Caco-2 (cell line): ENCODE results near the gene PRDX2. TPM values are rescaled to one million over a fixed set of nuclear protein-coding genes. Genes with fewer than 3 reads are reported as not detected.

Experiments used
- BruUV-seq: library from RNA; stranded (reverse); fragments of 400-500 nt; replicated peaks from 2 replicates; lab custom pipeline; 2021; lab: Mats Ljungman, UMichigan
- CTCF ChIA-PET: fragments of 300-600 bp; sonication (Branson Sonifier 250); formaldehyde crosslinking; loops from one replicate; lab custom pipeline; 2022; ENCODE audit warnings: antibody characterized with exemption; lab: Charles Lee
- POLR2A ChIA-PET: fragments of 300-600 bp; sonication (Branson Sonifier 250); formaldehyde crosslinking; loops from one replicate; lab custom pipeline; 2022; ENCODE audit warnings: antibody characterized with exemption; lab: Charles Lee
- DNase-seq, 2 experiments: peaks; one replicate each; pipeline versions ENCODE4 v3.0.0 to v3.0.0-alpha.2; 2020 to 2022
- H3K27me3 ChIP-seq: replicated peaks from 2 replicates; pipeline ENCODE4 v1.6.0; 2011; ENCODE audit warnings: low read length; ENCODE audit not compliant: control insufficient read depth, insufficient read depth
- H3K36me3 ChIP-seq: 2 replicates; pipeline ENCODE4 v1.5.1; 2011; ENCODE audit warnings: low read length; ENCODE audit not compliant: control insufficient read depth, insufficient read depth
- H3K4me1 ChIP-seq: fragments of 250-450 bp; sonication (Bioruptor Pico); 2 replicates; pipeline ENCODE4 v1.5.1; 2020; ENCODE audit warnings: mild to moderate bottlenecking
- H3K4me3 ChIP-seq: 2 replicates; pipeline ENCODE4 v1.5.1; 2011; ENCODE audit warnings: low read depth, mild to moderate bottlenecking, control low read depth, low read length
- H3K9me3 ChIP-seq: fragments of 250-450 bp; sonication (Bioruptor Pico); 2 replicates; pipeline ENCODE4 v1.5.1; 2020; ENCODE audit warnings: mild to moderate bottlenecking, moderate library complexity
- H3K27ac Mint-ChIP-seq: one replicate; pipeline ENCODE4 v1.8.0; 2022; ENCODE audit warnings: mixed read lengths; ENCODE audit not compliant: unreplicated experiment
- H3K27me3 Mint-ChIP-seq: one replicate; pipeline ENCODE4 v1.8.0; 2022; ENCODE audit warnings: mixed read lengths; ENCODE audit not compliant: insufficient read depth, unreplicated experiment
- H3K36me3 Mint-ChIP-seq: one replicate; pipeline ENCODE4 v1.8.0; 2022; ENCODE audit warnings: mild to moderate bottlenecking, mixed read lengths; ENCODE audit not compliant: insufficient read depth, unreplicated experiment
- H3K4me1 Mint-ChIP-seq: one replicate; pipeline ENCODE4 v1.8.0; 2022; ENCODE audit warnings: low read depth, mixed read lengths; ENCODE audit not compliant: unreplicated experiment
- H3K4me3 Mint-ChIP-seq: one replicate; pipeline ENCODE4 v1.8.0; 2022; ENCODE audit warnings: mild to moderate bottlenecking, moderate library complexity, mixed read lengths; ENCODE audit not compliant: unreplicated experiment
- H3K9me3 Mint-ChIP-seq: one replicate; pipeline ENCODE4 v1.8.0; 2022; ENCODE audit warnings: mixed read lengths; ENCODE audit not compliant: unreplicated experiment
- intact Hi-C: fragments of 100-400 bp; cut with micrococcal nuclease; formaldehyde crosslinking; loops from one replicate; pipeline ENCODE4 v1.10.0; 2022; ENCODE audit not compliant: unreplicated experiment
- total RNA-seq: library from RNA; stranded (reverse); gene quantifications from 2 replicates; pipeline ENCODE4 v1.2.3, GENCODE V29; 2022
- TF ChIP-seq, protein P1 (sequence below), 2 experiments: fragments of 200-600 bp in 1 of 2; IDR thresholded peaks; 1 replicate in 1 of 2; 2 replicates in 1 of 2; pipeline versions ENCODE4 v1.5.1 to v1.8.0; 2011 to 2022; ENCODE audit warnings: antibody characterized with exemption in 1 of 2, control low read depth in 1 of 2, inconsistent platforms in 1 of 2, low read depth in 1 of 2, low read length in 1 of 2, mild to moderate bottlenecking in 1 of 2, moderate library complexity in 1 of 2; ENCODE audit not compliant: insufficient read depth in 1 of 2, severe bottlenecking in 1 of 2, unreplicated experiment in 1 of 2

PRDX2 gene
- total RNA-seq, 1 experiment from 2014 or later: 265 TPM

DNA sequence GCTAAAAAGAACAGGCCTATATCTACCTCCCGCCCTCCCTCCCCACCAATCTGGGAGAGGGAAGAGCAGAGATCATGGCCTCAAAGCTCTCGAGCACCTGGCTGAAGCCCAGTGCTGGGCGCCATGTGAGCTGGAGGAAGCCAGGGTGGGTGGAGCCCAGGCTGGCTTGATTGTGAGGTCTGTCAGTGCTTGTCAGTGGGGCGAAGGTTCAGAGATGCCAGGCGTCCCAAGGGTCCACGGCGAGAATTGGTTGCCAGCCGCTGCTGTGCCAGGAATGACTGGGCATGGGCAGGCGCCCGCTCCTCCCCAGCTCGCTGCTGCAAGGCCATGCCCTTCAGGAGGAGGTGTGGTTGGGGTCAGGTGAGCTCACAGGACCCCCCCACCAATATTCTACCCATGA lies 38.5 kb downstream of the PRDX2 start:
- BruUV-seq: TSS peak; percentile 17
- DNase-seq: no peak
- H3K4me1 Mint-ChIP-seq: no peaks in the 10 kb centered on the region
- peaks cover 31% of the 10 kb centered on the region for H3K36me3 Mint-ChIP-seq
- H3K27ac Mint-ChIP-seq: no peak overlapping the region
- intact Hi-C loops: loop anchor here (5.0 kb wide), 1 partner anchor 84 kb away; no protein-coding TSS in a partner anchor
- H3K4me3 Mint-ChIP-seq: no peak overlapping the region
- no peaks in the 10 kb centered on the region for H3K27me3 Mint-ChIP-seq
- ChIA-PET CTCF (interaction anchor here (1.6 kb wide), 1 partner anchor 12 kb away, joined by 3 read pairs; no protein-coding TSS in a partner anchor), POLR2A (no interaction called here)
- Histone ChIP-seq H3K9me3 (no peaks in the 10 kb centered on the region), H3K36me3 (peaks cover 2% of the 10 kb centered on the region), H3K4me3 (no peak overlapping the region), H3K27me3 (no peaks in the 10 kb centered on the region), H3K4me1 (no peaks in the 10 kb centered on the region; the same call in 1 of the 2 replicates)
- TF ChIP-seq, protein P1, sequence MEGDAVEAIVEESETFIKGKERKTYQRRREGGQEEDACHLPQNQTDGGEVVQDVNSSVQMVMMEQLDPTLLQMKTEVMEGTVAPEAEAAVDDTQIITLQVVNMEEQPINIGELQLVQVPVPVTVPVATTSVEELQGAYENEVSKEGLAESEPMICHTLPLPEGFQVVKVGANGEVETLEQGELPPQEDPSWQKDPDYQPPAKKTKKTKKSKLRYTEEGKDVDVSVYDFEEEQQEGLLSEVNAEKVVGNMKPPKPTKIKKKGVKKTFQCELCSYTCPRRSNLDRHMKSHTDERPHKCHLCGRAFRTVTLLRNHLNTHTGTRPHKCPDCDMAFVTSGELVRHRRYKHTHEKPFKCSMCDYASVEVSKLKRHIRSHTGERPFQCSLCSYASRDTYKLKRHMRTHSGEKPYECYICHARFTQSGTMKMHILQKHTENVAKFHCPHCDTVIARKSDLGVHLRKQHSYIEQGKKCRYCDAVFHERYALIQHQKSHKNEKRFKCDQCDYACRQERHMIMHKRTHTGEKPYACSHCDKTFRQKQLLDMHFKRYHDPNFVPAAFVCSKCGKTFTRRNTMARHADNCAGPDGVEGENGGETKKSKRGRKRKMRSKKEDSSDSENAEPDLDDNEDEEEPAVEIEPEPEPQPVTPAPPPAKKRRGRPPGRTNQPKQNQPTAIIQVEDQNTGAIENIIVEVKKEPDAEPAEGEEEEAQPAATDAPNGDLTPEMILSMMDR (IDR thresholded peaks at IDR 0.05; ENCODE audit: insufficient read depth in 1 of 2, low read depth in 1 of 2, low read length in 1 of 2, severe bottlenecking in 1 of 2, unreplicated experiment in 1 of 2): no peak
- H3K9me3 Mint-ChIP-seq: no peaks in the 10 kb centered on the region

DNA sequence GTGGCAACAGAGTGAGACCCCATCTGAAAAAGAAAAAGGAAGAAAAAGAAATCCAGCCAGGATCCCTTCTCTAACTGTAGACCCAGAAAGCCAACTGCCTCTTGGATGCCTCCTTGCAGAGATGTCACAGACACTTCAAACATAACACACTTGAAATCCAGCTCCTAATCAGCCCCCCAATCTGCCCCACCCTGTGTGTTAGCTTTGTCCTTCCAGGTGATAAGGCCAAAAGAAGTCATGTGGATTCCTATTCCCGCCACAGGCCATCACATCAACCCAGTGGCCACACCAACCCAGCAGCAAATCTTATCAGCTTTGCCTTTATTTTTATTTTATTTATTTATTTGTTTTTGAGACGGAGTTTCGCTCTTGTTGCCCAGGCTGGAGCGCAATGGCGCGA lies 41.9 kb downstream of the PRDX2 start:
- TF ChIP-seq, protein P1 (IDR thresholded peaks at IDR 0.05; ENCODE audit: insufficient read depth in 1 of 2, low read depth in 1 of 2, low read length in 1 of 2, severe bottlenecking in 1 of 2, unreplicated experiment in 1 of 2): no peak
- H3K4me3 ChIP-seq: no peak overlapping the region
- no peaks in the 10 kb centered on the region for H3K27me3 ChIP-seq
- no peaks in the 10 kb centered on the region; the same call in 1 of the 2 replicates for H3K4me1 ChIP-seq
- Mint-ChIP-seq H3K4me1 (no peaks in the 10 kb centered on the region), H3K36me3 (peaks cover 18% of the 10 kb centered on the region), H3K4me3 (no peak overlapping the region), H3K27ac (no peak overlapping the region), H3K9me3 (no peaks in the 10 kb centered on the region), H3K27me3 (no peaks in the 10 kb centered on the region)
- ChIA-PET CTCF (interaction anchor here (0.6 to 1.8 kb wide), 7 partner anchors 12 to 131 kb away, joined by 3 to 15 read pairs (median 6); partner anchors contain the start of genes GCDH, GET3, JUNB and TRIR), POLR2A (no interaction called here)
- no peaks in the 10 kb centered on the region for H3K9me3 ChIP-seq
- no TSS peak for BruUV-seq
- intact Hi-C loops: loop anchor here (1.0 to 5.0 kb wide), 3 partner anchors 37 to 88 kb away; no protein-coding TSS in a partner anchor
- DNase-seq: no peak
- peaks cover 2% of the 10 kb centered on the region; the same call in 1 of the 2 replicates for H3K36me3 ChIP-seq

DNA sequence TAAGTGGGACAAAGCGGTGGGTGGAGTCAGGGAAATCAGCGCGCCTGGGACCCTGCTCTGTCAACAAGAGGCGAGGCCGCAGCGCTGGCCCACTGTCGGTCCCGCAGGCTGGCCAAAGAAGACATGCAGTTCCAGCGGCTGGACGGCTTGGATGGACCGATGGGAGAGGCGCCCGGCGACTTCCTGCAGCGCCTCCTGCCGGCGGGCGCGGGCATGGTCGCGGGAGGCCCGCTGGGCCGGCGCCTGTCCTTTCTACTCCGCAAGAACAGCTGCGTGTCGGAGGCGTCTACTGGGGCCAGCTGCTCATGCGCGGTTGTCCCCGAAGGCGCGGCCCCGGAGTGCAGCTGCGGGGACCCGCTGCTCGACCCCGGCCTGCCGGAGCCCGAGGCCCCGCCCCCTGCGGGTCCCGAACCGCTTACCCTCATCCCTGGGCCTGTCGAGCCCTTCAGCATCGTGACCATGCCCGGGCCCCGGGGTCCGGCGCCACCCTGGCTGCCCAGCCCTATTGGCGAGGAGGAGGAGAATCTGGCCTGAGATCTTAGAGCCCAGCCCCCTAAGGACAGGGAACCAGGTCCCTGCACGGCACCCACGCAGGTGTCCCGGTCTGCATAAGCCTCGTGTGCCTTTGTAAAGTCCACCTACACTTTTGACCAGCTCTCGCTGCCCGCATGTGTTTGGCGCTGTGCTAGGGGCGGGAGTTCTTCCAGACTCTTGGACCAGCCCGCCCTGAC lies 43.9 kb downstream of the PRDX2 start:
- intact Hi-C loops: no loop called here
- TF ChIP-seq, protein P1 (IDR thresholded peaks at IDR 0.05; ENCODE audit: insufficient read depth in 1 of 2, low read depth in 1 of 2, low read length in 1 of 2, severe bottlenecking in 1 of 2, unreplicated experiment in 1 of 2): peak; percentile 74 to 80
- ChIA-PET CTCF (interaction anchor here (0.6 to 1.4 kb wide), 8 partner anchors 11 to 1627 kb away, joined by 3 to 7 read pairs (median 4); partner anchors contain the start of gene GET3), POLR2A (no interaction called here)
- H3K27me3 ChIP-seq: no peaks in the 10 kb centered on the region
- H3K4me1 Mint-ChIP-seq: no peaks in the 10 kb centered on the region
- peak overlapping the region; percentile 4; the same call in 1 of the 2 replicates for H3K4me3 ChIP-seq
- peaks cover 7% of the 10 kb centered on the region for H3K27me3 Mint-ChIP-seq
- H3K9me3 ChIP-seq: no peaks in the 10 kb centered on the region
- H3K9me3 Mint-ChIP-seq: no peaks in the 10 kb centered on the region
- no TSS peak for BruUV-seq
- DNase-seq: peak; percentile 59 to 79
- H3K4me1 ChIP-seq: no peaks in the 10 kb centered on the region; the same call in 1 of the 2 replicates
- peak overlapping the region; percentile 49 for H3K4me3 Mint-ChIP-seq
- H3K36me3 ChIP-seq: no peaks in the 10 kb centered on the region
- no peak overlapping the region for H3K27ac Mint-ChIP-seq
- H3K36me3 Mint-ChIP-seq: peaks cover 13% of the 10 kb centered on the region
